Suppressor macrophage (primary cell): ENCODE measurements around the gene RASA2.
"Not testable (repeated sequence)": the region's sequence is repeated elsewhere in the genome, so short reads cannot be mapped to it uniquely, and the experiment has no call there.

ENCODE experiments used
- DNase-seq, 4 experiments: peaks; one replicate each; pipeline ENCODE4 v3.0.0-alpha.2; 2020 to 2022

The RASA2 gene

DNA sequence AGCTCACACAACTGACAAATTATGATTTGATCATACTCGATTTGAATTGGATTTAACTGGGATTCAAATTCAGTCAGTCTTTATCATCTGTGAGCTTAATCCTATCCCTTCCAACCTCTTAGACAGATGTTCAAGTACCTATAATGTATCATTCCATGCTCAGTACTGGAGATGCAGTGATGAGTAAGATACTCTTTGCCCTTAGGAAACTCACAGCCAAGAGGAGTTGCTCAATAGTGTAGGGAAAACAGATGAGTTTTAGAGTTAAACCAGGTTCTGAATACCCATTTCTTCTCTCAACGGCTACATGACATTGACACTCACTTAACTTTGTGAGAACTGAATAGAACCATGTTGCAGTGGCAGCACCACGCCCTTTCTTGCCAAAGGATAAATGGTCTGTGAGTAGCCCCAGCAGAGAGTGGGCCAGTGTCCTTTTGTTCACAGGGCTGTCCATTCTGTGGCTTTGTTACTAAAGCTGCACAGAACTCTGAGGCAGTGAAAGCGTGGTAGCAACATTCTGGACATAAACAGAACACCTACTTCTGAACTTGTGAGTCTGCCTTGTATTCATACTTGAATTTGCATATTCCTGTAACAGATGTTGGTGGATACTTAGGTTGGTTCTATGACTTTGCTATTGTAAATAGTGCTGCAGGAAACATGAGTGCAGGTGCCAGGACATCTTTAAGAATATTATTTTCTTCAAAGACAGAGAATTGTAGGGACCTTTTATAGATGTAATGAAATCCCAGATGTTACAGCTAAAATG lies 91.6 kb downstream of the RASA2 start:
- no peak for DNase-seq

DNA sequence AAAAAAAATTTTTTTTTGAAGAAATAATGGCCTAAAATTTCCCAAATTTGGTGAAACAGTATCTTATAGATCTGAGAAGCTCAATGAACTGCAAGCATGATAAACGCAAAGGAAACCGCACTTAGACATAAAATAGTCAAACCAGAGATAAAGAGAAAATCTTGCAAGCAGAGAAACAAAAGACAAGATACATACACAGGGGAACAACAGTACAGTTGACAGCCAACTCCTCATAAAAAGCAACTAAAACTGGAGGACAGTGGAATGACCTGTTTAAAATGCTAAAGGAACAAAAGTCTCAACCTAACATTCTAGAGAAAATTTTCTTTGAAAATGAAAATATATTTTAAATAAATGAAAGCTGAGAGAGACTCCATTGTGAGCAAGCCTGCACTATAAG lies 107.5 kb downstream of the RASA2 start:
- no peak for DNase-seq

DNA sequence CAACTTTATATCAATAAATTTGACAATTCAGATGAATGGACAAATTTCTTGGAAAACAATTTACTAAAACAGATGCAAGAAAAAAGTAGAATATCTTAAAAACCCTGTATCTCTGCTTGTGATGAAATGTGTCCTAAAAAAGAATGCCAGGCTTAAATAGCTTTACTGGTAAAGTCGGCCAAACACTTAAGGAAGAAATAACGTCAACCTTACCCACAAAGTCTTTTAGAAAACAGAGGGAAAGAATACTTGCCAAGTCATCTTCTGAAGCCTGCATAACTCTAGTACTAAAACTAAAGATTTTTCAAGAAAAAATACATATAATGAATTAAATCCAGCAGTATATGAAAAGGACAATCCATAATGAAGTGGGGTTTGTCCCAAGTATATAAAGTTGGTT lies 111.1 kb downstream of the RASA2 start:
- DNase-seq: no peak

DNA sequence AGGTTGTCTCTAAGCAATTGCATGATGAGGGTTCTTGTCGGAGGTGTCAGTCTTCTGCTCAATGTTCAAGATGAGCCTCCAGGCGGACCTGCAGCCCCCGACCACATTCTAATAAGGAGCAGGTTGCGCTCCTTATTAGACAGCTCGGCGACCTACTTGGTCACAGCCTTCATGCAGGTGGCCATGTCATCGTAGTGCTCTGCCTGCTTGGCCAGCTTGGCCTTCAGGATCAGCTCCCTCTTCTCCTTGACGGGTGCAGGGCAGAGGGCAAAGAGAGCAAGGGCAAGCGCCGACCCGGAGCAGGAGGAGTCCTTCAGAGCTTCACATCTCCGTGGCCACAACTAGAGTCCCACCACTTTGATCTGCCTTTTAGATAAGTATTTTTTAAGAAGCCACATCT lies 113.5 kb downstream of the RASA2 start:
- DNase-seq: no peak

DNA sequence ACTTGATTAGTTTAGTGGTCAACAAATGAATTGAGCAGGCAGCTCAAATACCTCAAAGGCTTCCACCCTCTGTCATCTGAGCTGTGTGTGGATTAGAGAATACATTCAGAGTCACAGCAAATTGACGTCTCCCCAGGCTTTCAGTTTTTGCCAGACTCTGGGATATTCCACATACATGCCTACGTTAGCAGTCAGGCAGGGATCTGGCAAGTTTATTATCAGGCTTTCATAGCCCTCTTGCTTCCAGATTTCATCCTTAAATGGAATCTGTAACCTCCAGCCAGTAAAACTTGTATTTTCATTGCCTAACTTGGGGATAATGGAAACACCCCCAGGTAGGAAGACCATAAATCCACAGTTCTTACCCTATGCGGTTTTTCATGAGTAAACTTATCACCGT lies 115.9 kb downstream of the RASA2 start:
- DNase-seq: no peak

DNA sequence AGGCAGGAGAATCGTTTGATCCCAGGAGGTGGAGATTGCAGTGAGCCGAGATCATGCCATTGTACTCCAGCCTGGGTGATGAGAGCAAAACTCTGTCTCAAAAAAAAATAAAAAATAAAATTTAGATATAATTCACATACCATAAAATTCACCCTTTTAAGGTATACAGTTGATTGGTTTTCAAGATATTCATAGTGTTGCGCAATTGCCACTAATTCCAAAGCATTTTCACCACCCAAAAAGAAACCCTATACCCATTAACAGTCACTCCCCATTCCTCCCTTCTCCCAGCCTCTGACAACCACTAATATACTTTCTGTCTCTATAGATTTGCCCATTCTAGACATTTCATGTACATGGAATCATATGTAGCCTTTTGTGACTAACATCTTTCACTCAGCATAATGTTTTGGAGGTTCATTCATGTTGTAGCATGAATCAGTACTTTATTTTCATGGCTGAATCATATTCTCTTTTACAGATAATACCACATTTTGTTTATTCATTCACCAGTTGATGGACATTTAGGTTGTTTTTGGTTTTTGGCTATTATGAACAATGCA lies 116.7 kb downstream of the RASA2 start:
- DNase-seq: no peak

DNA sequence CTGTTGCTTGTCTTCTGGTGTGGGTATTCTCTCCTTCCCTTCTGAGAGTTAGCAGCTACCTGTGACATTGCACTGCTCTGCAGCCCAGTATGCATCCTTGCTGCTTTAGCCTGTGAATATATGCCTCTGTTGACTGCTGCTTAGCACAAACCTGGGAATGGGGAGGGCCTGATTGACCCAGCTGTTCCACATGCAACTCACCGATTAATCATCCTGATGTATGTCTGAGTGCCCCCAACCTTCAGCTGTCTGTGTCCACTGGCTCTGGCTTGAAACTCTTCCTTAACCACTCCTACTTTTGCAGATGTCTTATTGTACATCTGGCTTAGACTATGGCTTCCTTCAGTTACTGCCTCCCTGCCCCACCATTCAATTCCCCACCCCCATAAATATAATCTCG lies 119.1 kb downstream of the RASA2 start:
- no peak for DNase-seq

DNA sequence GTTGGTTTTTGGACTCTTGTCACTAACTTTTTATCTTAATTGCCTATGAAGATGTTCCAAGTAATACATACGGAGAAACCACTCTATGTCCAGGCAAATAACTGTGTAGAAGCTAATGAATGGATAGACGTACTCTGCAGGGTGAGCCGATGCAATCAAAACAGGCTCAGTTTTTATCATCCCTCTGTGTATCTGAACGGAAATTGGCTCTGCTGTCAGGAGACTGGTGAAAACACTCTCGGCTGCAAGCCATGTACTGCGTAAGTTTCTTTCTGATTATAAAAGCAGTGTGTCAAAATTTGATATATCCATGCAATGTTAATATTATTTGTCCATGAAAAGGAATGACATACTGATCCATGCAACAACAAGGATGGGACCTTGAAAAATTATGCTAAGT lies 121.6 kb downstream of the RASA2 start:
- DNase-seq: no peak

DNA sequence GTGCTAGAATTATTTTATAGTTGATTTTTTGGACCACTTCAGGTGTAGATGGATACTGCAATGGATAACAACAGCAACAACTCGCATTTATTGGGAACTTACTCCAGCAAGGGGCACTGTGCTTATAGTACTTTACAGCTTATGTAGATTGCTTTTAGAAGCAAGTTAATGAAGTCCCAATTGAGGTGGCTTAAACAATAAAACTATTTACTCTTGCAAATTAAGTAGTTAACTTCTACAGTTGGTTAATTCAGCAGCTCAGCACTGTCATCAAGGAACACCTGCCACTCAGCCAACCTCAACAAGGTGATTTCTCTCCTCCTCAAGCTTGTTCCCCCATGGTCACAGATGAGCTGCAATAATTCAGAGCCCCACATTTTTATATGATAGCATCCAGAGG lies 124.1 kb downstream of the RASA2 start:
- no peak for DNase-seq

DNA sequence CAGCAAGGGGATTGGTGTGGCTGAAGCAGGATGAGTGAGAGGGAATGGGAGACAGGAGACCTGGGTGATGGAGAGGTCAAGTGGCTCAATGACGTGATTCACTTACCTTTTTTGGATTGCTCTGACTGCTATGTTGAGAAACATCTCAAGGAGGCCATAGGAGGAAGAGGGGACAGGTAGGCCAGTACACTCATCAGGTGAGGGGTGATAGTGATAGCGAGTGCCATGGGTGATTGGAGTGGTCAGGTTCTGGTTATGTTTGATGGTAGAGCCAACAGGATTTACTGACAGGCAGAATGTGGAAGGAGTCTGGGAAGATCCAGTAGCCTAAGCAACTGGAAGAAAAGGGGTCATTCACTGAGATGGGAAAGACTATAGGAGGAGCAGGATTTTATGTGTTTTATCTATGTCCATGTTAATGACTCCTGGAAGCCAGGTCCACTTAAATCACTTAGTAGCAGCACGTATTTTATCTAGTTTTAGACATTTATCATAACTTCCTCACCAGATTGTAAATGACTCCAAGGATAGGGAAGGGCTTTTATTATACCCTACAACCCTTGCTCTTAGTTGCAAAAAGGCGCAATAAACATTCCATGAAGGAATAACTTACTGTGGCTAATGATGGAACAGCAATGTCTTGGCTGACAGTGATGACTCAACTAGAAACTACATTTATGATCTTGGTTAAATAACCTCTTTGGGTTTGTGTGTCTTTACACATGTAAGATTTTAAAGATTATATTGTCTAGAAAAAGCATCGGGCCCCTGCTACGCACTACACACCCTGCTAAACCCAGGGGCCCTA lies 131.5 kb downstream of the RASA2 start:
- no peak for DNase-seq

DNA sequence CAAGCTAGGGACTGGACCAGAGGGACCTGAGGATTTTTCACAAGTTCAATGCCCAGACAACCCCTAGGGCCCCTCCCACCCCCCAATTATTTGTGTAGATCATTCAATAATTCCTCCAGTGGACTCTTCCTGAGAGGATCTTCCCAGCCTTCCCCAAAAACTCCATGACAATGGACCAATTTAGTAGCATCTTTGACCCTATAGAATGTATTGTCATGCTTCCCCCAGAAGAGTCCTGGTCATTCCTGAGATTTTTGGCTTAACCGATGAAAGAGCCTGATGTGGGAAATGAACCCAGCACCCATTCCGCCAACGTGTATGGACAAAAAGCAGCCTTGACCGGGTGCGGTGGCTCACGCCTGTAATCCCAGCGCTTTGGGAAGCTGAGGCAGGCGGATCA lies 132.1 kb downstream of the RASA2 start:
- DNase-seq: no peak

DNA sequence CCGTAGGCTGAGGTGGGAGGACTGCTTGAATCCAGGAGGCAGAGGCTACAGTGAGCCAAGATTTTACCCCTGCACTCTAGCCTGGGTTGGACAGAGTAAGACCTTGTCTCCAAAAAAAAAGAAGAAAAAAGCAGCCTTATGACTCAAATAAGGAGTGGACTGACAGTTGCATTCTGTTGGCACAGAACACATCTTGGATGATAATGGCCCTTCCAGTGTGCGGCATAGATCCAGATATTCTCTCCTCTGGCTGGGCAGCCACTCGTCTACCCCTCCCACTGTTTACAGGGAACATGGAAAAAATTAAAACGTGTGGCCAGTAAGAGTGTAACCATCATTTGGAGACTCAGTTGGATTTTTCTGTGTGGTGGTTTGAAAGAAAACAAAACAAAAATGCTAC lies 132.6 kb downstream of the RASA2 start:
- DNase-seq: no peak

DNA sequence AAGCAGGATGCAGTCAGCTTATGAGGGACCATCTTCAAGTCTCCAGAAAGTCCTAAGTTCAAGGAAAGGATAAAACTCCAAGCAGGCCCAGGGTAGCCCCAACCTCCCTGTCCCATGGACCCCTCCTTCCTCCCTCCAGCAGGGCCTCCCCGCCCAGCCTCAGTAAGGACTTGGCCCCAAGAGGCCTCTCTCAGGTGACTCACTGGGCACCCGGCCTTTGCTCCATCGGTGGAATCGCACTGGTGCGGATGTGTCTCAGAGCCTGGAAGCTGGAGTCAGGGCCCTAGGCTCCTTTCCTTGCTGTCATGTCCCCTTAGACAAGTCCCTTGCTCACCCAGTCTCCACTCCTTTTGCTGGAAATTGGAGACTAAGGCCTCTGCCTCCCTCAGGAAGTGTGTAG lies 136.9 kb downstream of the RASA2 start:
- no peak for DNase-seq

DNA sequence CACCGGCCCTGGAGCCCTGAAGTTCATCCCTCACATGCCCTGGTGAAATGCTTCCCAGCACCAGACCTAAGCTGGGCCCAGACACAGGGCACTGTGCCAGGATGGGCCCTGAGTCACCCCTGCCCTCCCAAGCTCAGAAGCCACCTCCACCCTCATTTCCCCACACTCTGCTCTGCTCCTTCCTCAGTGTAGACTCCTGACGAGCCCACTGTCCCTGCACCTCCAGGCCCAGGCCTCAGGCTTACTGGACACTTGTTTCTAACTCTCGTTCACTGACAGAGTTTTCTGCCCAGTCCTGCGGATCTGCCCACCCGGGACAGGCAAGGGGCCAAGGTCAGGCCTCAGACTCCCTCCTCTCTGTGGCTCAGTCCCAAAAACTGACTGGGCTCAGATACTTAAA lies 138.7 kb downstream of the RASA2 start:
- DNase-seq: no peak

DNA sequence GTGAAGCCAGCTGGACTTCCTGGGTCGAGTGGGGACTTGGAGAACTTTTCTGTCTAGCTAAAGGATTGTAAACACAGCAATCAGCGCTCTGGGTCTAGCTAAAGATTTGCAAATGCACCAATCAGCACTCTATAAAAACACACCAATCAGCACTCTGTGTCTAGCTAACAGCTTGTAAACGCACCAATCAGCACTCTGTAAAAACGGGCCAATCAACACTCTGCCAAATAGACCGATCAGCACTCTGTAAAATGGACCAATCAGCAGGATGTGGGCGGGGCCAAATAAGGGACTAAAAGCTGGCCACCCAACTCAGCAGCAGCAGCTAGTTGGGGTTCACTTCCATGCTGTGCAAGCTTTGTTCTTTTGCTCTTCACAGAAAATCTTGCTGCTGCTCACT lies 141.5 kb downstream of the RASA2 start:
- DNase-seq: not testable (repeated sequence)

DNA sequence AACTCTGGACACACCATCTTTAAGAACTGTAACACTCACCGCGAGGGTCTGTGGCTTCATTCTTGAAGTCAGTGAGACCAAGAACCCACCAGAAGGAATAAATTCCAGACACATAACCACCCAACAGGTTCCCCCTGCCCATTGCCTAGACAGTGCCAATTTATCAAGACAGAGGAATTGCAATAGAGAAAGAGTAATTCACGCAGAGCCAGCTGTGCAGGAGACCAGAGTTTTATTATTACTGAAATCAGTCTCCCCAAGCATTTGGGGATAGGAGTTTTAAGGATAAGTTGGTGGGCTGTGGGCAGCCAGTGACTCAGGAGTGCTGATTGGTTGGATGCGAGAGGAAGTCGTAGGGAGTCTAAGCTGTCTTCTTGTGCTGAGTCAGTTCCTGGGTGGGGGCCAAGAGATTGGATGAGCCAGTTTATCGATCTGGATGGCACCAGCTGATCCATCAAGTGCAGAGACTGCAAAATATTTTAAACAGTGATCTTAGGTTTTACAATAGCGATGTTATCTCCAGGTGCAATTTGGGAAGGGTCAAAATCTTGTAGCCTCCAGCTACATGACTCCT lies 142.1 kb downstream of the RASA2 start:
- not testable (repeated sequence) for DNase-seq

DNA sequence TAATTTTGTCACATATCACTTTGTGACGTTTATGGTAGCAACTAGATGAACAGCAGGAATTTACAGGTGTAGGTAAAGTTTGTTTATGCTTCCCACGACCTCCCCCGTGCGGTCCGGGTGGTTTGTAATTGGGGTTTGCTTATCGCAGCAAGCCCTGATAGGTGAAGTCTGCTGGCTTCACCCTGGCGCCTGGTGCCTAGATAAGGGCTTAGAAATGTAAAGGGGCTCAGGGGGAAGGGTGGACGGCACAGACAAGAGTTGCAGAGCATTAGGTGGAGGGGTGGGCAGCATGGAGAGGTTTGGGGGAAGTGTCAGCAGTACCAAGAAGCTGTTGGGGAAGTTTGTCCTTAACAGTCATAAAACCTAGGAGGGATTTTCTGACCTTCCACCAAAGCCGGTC lies 143.1 kb downstream of the RASA2 start:
- DNase-seq: no peak

DNA sequence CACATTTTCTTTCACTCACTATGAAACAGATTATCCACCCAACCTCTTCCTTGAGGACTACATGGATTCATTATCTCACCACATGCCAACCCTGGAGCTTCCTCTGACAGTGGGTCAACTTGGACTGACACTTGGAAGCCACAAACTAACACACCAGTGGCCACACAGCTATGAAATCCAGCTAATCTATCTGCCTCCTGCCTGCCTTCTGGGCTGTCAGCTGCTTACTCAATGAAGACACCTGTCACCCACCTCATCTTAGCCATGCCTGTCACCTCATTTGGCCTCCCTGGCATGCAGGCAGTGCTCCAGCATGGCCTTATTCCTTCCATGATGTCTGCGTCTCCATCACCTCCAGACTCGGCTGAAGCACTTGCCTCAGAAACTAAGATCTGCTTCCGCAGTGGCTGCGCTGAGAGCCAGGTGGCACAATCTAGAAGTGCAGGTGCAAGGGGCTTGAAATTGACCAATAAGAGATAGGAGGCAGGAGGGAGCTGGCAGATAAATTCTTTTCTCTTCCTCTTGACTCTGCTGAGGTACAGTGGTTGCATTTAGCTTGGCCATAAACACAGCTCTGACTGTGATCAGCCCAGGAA lies 146.1 kb downstream of the RASA2 start:
- no peak for DNase-seq

DNA sequence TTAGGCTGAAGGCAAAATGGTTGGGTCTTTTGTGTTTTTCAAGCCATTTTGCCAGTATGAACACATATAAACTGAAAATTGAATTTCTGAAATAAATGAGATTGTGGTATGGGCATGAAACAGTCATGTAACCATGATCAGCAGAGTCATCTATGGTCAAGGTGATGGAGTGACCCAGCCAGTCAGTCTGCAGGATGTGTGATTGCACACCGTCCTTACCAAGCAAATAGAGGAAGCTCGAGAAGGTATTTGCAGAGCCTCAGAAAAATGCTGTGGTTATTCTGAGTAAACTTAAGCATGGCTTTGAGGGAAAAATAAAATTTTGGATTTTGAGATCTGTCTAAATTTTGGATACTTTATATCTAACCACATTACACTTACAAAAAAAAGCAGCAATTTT lies 155.4 kb downstream of the RASA2 start:
- DNase-seq: no peak

DNA sequence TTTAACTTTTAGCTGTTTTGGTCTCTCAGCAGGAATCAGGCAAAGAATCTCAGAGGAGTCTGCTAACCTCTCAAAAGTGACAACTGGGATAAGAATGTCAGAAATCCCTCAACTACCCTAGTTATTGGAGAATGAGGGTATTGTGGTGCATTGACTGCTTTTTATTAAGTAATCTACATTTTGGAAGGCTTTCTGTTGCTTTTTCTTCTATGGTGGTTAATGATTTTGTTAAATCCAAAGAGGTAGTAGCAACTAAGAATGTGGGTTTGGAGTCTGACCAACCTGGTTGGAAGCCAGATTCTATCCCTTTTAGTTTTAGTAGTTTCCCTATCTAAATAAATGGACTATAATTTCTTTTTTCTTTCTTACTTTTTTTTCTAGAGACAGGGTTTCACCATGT lies 156.6 kb downstream of the RASA2 start:
- DNase-seq: no peak

DNA sequence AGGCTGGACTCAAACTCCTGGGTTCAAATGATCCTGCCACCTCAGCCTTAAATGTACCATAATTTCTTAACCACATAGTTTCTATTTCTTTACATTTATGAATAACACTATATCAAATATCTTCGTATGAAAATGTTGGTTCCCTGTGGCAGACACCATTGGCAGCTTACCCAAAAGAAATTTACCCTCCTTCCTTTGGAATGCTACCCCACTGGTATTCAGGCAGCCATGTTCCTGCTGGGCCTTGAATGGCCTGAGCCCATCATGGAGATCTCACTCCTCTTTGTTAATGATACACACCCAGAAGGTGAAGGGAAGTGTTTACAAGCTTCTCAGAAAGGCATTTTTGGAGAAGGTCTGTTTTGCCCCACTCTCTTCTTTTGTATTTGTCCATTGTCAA lies 157.0 kb downstream of the RASA2 start:
- DNase-seq: no peak

DNA sequence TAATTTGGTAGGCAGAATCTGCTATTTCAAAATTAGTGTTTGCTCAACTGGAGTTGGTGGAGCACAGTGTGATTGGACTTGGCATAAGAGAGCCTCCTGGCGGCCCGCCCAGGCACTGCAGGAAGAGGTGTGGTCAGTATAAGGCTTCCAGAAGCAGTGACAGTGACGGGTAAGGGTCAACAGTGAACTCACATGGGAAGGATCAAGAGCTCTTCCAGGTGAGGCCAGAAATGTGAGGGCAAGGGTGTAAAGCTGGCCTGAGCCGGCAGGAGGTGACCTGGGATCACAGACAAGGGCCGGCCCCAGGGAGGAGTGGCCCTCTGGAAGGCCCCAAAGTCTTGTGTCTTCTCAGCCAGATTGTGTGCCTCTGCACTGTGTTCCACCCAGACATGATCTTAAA lies 158.1 kb downstream of the RASA2 start:
- DNase-seq: peak; percentile 85 to 92 (median 88)
